G401.6 (cell line): Measurements from ENCODE around the gene MPPE1.
"Not testable (repeated sequence)": the region's sequence is repeated elsewhere in the genome, so short reads cannot be mapped to it uniquely, and the experiment has no call there.

Experiments used
- FAIRE-seq: peaks from 2 replicates; lab custom pipeline; 2012; peaks lifted over from hg19 to GRCh38; lab: Jason Lieb, UNC

The MPPE1 gene, protein sequence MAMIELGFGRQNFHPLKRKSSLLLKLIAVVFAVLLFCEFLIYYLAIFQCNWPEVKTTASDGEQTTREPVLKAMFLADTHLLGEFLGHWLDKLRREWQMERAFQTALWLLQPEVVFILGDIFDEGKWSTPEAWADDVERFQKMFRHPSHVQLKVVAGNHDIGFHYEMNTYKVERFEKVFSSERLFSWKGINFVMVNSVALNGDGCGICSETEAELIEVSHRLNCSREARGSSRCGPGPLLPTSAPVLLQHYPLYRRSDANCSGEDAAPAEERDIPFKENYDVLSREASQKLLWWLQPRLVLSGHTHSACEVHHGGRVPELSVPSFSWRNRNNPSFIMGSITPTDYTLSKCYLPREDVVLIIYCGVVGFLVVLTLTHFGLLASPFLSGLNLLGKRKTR

DNA sequence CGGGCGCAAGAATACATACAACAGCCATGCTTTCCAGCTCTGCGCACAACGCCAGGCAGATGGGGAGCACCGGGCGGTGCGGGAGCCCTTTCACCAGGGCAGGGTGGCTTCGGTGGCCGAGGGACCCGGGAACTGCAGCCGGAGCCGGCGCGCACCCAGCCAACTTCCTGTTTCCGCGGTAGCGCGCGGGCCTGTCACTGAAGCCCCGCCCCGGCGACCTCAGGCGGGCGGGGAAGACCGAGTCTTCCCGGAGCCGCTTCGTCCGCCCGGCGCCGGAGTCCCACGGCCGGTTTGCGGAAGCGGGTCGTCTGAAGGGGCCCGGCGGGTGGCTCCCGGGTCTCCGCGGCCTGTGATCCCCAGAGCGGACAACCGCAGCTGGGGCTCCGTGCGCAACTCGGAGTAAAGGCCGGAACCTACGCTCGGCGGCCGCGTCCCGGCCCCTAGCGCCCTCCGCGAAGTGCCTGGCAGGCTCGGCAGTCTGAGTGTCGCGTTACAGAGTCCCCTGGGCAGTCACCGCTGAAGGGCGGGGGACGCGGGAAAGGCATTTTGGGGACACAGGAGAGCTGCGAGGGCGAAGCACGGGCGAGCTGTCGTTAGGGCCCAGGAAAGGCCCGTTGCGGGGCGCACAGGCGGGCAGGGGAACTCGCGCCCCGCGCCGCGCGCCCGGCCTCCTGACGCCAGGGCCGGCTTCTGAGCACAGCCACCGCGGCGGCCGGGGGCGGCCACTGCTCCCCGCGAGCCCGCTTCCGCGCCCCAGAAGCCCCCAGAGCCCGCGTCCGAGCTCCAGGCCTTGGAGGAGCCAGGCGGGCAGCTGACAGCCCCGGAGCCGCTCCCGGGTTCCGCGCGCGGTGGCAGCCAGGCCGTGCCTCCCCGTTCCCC lies at the start of gene MPPE1:
MPPE1 (minus strand) TSS at position 136 of the 879 bp plus-strand sequence. CDS start 11,053 bp downstream, outside the sequence.
- no peak for FAIRE-seq

DNA sequence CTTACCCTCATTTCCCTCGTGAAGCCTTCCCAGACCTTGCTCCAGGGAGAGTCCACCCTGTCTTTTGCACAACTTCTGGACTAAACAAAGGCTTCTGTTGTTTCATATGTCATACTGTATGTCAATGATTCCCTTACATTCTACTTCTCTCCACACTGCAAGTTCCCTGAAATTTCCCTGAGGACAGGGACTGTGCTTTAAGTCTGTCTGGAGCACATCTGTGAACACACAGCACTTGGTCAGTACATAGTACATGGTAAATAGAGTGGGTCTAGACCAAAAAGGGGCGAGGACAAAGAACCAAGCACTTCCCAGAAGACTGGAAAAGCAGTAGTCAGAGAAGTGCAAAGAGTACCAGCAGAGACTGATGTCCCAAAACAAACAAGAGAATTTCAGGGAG lies 49.5 kb upstream of the MPPE1 start:
- FAIRE-seq = no peak

DNA sequence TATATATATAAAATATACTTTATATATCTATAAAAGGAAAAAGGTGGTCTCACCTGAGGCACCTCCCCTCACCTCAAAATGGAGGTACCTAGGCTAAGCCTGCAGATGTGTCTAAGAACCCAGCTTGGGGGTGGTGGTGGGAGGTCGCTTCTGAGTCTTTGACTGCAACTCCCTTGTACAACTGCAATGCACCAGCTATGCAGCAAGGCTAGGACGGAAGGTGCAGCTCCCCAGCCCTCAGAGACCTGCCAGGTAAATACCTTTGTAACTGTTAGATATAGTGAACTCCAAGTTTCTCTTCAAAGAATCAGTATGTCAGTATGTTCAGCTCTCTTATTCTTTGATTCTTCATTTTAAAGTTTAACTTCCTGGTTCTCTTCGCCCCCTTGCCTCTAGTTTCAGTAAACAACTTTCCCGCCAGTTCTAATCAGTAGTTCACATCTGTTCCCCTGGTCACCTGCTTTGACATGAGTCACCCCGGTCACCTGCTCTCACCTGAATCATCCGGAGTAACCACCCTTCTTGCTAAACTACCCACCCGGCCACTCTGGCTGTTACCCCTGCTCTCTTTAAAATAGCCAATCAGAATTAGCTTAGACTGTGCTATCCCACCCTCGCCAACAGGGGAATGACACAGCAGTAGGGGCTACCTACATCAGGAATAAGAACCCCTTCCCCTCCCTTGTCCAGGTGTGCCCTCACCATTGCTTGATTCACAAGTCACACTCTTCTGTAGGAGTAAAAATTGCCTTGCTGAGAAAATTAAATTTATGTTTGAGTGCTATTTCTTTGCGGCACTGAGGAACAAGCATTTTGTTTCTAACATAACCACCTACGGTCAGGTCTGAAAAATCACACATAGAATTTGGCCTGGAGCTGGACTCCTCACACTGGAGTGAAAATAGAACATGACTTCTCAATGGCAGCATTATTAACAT lies 48.5 kb upstream of the MPPE1 start:
- FAIRE-seq = no peak

DNA sequence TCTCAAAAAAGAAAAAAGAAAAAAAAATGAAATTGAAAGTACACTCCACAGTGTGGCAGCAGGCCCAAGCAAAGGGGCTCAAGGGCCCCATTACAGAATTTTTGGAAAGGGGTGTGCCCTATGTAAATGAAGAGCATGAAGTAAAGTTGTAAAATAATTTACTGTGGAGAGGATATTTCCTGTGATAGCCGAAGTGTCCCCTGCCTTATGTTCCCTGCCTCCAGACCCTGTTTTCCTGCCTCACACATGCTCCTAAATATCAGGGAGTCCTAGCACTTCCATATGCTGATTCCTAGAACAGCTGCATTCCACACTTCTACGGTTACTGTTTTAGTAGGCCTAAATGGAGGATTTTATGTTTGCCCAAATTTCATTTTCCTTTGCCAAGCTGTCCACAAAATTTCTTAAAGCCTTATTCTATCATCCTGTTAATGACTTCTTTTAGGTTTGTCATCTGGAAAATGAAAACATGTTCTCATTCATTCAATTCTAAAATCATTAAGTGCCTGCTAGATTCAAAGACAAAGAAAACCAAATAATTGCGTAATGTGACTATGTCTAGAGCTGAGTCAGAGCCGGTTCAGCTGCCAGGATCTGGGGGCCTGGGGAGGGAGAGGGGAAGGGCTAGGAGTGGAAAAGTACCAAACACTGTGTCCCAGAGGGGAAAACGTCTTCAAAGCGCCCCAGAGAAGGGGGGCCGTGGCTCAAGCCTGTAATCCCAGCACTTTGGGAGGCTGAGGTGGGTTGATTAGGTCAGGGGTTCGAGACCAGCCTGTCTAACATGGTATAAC lies 47.3 kb upstream of the MPPE1 start:
- no peak for FAIRE-seq

DNA sequence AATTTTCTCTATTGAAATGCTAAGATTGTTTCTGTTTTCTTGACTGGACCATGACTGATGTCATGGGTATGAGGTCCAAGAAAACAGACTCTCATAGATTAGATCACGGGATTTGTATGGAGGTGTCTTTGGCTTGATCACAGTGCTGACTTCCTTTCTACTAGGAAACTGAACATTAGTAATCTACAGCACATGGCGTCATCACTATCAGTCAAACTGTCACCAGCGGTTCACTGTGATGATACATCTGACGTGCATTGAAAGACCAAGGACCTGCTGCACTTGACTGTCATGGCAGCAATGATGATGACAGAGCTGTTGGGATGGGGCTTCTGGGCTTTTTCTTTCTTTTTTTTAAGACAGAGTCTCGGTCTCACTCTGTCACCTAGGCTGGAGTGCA lies 45.0 kb upstream of the MPPE1 start:
- FAIRE-seq = no peak

DNA sequence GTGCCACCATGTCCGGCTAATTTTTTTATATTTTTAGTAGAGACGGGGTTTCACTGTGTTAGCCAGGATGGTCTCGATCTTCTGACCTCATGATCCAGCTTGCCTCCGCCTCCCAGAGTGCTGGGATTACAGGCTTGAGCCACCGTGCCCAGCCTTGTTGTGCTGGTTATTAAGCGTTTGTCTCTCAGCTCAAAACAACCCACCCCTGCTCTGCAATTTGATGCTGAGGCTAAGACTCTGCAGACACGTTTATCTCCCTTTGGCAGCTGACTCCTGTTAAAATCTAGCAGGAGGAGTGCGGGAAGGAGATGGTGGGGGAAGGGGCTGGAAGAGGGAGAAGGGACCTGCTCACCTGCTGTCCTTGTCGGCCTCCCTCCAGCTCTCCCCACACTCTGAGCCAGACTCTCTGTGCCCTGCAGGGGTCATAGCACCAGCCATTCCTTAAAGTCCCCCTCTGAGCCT lies 43.3 kb upstream of the MPPE1 start:
- FAIRE-seq = no peak

DNA sequence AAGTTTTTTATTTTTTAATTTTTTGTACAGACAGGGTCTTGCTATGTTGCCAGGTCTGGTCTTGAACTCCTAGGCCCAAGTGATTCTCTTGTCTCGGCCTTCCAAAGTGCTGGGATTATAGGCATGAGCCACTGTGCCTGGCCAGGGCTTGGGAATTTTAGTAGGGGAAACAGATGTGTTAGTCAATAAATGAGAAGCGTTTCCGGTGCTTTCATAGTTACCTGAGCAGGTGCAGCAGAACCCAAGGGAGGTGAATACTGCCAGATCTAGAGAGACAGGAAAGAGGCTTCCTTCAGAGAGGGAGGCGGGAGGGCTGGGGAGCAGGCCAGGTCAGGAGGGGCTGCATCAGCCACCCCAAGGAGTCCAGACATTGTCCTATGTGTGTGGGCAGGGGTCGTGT lies 42.7 kb upstream of the MPPE1 start:
- FAIRE-seq = no peak

DNA sequence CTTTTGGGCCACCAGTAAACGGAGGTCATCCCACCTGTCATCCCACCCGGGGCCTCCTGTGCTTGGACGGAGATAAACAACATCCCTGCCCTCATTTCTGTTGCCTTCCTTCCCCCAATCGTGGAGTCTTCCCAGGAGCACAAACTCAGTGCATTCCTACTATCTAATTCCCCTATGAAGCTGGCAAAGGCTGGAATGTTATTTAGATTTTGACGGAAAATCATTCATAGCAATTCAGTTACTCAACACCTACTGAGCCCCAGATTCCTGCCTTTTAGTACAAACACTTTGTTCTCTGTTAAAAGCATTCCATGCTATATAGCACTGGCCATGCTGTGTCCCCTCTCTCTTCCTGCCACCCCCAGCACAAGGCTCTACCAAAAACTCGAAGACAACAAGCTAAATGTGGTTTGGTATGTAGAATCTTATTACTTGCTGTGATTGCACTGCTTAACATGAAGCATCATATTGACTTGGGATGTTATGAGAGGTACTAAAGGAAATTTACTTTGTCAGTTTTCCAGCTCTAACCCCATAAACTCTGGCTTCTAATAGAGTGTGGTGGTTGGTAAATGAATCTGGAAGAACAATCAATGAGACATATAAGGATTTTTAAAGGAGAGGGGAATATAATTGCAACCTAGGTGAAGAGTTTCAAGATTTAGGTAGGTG lies 40.9 kb upstream of the MPPE1 start:
- FAIRE-seq = no peak

DNA sequence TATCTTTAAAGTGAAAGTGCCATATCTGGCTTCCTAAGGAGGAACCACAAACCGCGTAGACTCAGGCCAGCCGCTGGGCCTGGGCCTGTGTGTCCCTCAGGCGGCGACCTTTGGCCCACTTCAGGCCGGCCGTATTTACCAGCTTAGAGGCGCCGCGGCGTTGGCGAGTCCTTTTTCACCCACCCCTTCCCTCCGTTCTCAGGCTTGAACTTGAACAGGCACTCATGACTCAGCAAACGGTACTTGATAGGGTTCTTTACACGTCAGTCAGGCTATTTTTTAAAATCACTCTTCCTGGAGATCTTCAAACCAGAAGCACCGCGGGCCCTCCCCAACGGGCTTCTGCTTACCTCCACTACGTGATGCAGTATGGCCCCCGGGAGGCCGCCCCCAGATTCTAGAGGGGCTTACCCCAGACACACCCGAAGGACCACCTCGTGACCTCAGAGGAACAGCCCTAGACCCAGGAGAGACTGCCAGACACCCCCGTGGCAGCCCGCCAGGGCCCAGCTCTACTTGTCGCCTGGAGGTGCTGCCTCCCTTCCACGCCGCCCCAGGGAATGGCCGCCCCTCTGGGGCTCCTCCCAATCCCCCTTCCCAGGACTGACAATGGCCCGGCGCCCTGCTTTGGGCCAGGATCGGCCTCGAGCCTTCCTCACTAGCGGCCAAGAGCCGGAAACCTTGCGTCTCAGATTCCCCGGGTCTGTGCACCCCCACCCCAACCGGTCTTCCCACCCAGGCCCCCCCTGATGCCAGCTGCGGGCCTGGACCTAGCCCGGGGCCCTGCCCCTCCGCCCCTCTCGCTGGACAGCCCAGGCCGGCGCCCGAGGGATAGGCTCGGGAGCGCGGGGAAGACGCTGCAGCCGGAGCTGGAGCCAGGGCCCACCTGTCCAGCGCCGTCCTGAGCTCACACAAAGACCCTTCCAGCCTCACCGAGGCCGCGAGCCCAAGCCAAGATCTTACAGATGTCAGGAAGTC lies 39.4 kb upstream of the MPPE1 start:
- FAIRE-seq = no peak

DNA sequence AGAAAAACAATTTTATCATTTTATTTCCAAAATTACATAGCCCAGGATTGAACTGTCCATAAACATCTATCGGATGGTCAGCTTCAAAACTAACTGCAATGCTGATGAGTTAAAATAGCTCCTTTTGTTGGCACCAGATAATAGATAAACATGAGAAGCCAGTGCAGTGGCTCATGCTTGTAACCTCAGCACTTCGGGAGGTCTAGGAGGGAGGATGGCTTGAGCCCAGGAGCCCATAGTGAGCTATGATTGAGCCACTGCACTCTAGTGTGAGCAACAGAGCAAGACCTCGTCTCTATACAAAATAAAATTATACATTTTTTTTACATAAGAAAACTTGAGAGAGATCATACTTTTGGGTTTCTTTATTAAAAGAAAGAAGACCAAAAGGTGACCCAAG lies 38.6 kb upstream of the MPPE1 start:
- no peak for FAIRE-seq

DNA sequence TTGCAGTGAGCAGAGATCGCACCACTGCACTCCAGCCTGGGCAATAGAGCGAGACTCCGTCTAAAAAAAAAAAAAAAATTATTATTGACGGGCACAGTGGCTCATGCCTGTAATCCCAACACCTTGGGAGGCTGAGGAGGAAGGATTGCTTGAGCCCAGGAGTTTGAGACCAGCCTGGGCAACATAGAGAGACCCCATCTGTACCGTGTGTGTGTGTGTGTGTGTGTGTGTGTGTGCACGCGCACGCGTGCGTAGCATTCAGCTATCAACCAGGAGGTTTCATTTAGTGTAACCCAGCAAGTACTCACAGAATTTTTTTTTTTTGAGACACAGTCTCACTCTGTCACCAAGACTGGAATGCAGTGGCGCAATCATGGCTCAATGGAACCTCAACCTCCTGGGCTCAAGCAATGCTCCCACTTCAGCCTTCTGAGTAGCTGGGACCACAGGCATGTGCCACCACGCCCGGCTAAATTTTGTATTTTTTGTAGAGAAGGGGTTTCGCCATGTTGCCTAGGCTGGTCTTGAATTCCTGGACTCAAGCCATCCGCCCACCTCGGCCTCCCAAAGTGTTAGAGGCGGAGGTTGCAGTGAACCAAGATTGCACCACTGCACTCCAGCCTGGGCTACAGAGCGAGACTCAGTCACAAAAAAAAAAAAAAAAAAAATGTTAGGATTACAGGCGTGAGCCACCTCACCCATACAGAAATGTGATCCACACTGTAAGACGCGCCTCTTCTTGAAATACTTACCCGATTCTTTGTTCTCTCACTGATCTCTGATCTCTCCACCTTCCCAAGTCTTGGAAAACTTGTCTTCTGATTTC lies 37.9 kb upstream of the MPPE1 start:
- not testable (repeated sequence) for FAIRE-seq

DNA sequence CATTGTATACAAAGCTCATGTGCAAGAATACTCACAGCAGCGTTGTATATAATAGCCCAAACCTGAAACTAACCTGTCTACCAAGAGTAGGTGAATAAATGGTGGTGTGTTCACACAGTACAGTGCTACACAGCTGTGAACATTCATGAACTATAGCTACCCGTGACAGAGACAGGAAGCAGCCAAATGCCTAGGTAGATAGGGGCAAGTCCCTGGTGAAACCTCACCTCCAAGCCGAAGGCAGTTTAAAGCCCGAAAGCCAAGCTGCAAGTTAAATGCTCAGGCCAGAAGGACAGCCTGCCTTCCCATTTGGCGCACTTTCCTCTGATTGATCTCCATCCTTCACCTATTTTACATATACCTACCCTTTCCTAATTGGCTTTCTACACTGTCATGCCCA lies 36.7 kb upstream of the MPPE1 start:
- no peak for FAIRE-seq

DNA sequence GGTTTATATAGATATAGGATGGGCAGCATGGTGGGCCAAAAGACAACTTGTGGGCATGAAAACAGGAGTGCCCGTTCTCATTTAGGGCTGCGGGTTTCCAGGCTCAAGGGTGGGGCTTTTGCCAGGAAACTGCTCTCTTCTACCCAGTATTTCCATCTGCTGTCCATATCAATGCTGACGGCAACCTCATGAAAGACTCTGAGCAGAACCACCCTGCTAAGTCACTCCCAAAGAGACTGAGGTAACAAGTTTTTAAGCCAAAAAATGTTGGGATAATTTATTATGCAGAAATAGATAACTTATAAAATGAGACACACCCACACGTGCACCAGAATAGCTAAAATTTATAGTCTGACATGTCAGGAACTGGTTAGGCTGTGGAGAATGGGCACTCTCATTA lies 36.1 kb upstream of the MPPE1 start:
- no peak for FAIRE-seq

DNA sequence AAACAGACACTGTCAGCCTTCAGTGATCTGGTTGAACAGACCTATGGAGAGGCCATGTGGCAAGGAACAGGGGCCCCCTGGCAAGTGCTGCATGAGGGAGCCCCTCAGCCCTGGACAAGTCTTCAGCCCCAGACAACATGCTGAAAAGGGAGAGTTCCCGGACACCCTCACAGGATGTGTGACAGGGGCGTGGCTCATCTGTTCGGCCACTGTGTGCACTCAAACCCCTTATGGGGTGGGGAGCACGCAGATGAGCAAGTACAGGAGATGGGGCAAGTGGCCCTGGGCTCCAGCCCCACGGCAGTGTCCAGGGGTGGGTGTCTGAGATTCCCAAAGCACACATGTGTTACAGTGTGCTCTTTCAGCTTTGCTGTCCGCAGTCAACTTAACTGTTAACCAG lies 35.4 kb upstream of the MPPE1 start:
- FAIRE-seq = no peak

DNA sequence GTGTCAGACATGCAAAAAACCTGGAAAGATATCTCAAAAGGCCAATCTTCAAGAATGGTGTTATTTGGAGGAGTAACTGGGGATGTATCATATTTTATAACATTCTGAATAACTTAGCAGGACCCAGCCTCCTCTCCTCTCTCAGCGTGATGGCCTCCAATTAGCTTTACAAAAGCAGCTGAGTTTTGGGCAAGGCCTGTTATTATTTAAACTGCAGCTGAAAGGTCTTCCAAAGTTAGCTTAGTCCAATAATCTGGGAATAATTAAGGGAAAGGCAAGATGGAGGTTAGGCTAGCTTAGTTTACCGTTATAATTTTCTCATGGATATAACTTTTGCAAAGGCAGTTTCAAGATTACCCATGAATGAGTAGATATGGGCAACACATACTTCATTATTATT lies 32.8 kb upstream of the MPPE1 start:
- no peak for FAIRE-seq

DNA sequence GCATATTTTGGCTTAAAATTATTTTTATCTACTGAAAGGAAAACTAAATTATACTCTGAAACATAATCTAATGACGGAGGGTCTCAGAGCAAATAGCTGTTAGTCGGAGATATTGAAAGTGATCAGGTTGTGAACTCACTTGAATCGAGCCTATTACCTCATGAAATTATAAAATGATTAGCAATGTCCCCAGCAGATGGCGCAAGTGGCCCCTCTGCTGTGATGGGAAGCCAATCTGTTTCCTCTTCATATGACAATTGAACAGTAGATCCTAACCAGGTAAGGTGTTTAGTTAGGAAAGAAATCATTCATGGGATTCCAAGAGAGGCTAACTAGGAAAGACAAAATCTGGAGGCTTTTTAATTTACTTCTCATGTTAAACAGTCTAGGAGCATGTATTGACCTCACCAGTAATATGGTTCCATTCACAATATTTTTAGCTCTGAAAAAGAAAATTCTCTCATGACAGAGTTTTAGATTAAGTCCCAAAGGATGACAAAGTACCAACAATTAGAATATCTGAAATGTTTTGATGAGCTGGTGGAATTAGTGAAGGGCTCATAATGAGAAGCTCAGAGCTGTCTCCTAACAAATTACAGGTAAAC lies 29.9 kb upstream of the MPPE1 start:
- peak; percentile 90 for FAIRE-seq

DNA sequence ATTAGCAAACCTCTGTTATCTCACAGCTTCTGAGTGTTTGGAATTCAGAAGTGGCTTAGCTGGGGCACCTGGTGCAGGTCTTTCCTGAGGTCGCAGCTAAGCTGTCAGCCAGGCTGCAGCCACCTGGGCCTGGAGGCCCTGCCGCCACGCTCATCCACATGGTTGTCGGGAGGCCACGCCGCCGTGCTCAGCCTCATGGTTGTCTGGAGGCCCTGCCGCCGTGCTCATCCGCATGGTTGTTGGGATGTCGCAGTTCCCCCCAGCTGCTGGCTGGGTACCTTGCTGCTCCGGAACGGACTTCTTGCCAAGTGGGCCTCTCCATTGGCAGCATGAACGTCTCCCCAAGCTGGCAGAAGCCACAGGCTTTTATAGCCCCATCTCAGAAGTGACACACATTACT lies 24.3 kb upstream of the MPPE1 start:
- no peak for FAIRE-seq

DNA sequence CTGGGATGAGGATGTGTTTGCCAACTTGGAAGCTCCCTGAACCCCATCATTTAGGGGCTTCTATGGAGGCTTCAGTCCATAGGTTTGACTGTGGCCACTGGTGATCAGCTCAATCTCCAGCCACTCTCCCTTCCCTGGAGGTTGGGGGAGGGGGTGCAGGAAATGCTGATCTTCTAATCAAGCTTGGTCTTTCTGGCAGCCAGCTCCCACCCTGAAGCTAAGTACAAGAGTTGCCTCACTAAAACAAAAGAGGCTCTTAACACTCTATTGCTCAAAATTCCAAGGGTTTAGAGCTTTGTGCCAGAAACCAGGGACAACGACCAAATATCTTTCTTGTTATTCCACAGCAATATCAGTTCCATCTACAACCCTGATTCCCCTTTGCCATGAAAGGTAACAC lies 19.4 kb upstream of the MPPE1 start:
- FAIRE-seq = no peak
